CMK (cell line): ENCODE data around the gene HMGN4.
"Not testable (repeated sequence)": the region's sequence is repeated elsewhere in the genome, so short reads cannot be mapped to it uniquely, and the experiment has no call there.

Source experiments
- DNase-seq: peaks from one replicate; pipeline ENCODE4 v3.0.0-alpha.2; 2010; ENCODE audit warnings: low read depth

The HMGN4 gene

DNA sequence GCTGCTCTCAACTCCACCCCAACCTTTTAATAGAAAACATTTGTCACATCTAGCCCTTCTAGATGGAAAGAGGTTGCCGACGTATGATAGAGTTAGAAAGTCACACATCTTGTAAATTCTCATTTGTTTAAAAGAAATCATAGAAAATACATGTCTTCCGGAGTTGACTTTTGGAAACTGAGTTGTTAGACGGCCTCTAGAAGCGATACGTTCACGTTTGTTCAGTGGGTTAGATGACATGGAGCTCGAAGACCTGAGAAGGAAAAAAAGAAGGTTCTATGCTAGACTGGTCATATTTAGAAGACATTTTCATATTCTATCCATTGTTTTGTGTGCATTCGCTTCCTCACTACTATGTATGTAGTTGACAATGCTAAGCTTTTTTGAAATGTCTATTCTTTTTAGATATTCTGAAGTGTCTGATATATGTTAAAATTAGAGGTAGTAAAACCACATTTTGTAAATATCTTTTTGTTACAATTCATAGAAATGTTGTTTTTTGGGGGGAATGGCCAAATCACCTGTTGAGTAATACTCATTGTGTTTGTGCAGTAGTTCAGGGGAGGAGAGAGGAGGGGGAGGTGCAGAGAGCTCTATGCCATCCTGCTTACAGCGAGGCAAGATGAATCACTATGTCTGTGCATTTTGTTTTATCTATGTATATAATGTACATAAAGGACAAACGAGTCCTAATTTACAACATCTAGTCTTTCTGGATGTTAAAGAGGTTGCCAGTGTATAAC is 15.5 kb upstream of the HMGN4 start:
- DNase-seq, result not testable (repeated sequence)

DNA sequence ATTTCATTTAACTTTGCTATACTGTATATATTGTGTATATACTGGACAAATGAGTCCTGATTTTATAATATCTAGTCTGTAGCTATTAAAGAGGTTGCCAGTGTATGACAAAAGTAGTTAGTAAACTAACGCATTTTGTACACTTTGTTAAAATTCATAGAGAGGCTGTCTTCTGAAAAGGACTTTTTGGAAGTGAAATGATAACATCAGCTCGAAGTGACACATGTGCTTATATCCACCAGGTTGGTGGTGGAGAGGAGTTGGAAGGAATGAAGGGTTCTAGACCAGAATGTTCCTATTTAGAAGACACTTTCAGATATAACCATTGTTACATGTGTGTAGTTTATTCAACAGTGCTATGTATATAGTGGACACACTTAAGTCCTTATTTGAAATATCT is 13.9 kb upstream of the HMGN4 start:
- DNase-seq, result not testable (repeated sequence)

DNA sequence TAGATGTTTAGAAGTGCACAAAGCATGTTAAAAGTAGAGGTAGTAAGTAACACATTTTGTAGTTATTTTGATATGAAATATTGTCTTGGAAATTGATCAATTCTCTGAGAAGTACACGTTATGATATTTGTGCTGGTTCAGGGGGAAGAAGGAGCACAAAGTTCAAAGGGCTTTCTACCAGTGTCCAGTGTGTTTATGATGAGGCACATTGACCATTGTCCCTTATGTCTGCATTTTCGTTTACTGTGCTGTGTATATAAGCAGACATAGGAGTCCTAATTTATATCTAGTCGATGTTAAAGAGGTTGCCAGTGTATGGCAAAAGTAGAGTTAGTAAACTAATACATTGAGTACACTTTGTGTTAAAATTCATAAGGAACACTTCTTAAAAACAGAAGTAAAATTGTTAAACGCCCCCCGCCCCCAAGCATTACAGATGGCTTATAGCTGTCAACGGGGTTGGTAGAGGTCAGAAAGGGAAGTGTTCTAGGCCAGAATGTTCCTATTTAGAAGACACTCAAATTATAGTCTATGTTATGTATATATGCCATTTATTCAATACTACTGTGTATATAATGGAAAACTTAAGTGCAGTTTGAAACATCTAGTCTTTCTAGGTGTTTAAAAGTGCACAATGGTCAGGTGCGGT is 13.3 kb upstream of the HMGN4 start:
- DNase-seq, result no peak

DNA sequence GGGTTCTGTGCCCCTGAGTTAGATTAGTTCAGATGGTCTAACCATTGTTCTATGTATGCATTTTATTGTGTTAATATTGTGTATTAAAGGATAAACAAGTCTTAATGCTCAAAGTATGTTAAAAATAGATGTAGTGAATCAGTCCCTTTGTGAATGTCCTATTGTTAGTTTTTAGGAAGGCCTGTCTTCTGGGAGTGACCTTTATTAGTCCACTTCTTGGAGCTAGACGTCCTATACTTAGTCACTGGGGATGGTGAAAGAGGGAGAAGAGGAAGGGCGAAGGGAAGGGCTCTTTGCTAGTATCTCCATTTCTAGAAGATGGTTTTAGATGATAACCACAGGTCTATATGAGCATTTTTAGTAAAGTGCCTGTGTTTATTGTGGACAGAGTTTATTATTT is 12.3 kb upstream of the HMGN4 start:
- no peak for DNase-seq

DNA sequence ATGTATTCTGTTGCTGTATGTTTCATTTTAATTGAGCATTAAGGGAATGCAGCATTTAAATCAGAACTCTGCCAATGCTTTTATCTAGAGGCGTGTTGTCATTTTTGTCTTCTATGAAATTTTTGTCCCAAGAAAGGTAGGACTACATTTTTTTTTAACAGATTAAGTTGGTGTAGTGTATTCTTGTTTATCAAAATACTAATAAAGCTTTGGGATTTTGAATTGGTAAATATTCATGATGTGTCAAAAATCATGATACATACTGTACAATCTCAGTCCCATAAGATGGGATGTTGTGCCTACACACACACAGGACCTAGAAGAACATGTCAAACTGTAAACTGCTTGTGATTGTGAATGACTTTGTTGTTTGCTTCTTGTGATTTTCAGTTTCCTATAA is 11.2 kb upstream of the HMGN4 start:
- DNase-seq, result no peak

DNA sequence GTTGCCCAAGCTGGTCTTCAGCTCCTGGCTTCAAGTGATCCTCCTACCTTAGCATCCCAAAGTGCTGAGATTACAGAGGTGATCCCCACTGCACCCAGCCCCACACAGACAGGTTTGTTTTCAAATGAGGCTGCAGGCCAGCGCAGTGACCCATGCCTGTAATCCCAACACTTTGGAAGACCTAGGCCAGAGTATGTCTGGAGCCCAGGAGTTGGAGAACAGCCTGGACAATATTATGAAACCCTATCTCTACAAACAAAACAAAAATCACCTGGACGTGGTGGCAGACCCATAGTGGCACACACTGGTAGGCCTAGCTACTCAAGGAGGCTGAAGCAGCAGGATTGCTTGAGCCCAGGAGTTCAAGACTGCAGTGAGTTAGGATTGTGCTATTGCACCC is 8.0 kb upstream of the HMGN4 start:
- no peak for DNase-seq

DNA sequence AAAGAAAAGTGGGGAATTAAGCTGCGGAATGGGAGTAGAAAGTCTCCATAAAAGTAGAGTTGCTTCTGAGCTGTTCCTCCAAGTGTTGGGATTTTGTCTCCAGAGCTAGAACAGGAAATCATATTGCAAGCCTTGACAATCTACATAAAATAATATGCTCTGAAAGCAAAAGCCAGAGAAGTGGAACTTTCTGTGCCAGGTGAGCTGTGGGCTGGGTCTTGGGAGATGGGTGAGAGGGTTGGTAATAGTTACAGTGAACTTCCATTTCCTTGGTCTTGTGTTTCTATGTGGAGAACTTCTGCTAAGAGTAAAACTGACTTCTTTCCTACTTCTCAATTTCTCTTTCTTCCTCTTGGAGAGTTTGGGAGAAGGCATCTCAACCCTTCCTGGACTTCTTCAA is 6.3 kb upstream of the HMGN4 start:
- DNase-seq, result no peak

DNA sequence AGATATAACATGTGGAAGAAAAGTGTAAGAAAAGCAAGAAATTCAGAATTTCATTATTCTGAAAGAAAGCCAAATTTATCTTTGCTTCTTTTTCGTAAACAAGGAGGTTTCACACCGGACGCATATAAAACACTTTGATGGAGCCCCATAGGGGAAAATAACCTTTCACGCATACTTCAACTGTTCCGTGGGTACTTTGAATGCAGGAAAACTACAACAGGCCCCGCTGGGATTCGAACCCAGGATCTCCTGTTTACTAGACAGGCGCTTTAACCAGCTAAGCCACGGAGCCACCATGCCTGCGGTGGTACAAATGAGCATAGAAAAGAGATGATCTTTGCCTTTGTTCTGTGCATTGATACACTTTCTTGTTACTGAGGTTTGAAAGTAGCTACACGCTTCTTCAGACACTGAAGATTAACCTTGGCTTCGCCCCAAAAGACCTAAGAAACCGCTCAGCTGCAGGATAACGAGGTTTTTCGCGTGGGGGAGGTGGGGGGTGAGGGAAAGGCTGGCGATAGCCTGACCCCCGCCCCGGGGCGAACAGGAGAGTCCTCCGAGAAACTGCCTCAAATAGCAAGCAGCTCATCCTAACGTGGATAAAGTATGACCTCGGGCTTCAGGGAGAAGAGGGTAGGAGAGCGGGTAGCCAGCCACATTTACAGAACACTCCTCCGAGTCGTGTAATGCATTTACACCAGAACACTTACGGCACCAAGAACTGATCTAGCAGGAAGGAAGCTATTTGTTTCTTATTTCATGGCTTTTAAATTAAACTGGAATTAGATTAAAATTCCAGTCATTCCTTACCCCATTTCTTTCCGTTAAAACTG is 5.3 kb upstream of the HMGN4 start:
- DNase-seq, result peak; percentile 75

DNA sequence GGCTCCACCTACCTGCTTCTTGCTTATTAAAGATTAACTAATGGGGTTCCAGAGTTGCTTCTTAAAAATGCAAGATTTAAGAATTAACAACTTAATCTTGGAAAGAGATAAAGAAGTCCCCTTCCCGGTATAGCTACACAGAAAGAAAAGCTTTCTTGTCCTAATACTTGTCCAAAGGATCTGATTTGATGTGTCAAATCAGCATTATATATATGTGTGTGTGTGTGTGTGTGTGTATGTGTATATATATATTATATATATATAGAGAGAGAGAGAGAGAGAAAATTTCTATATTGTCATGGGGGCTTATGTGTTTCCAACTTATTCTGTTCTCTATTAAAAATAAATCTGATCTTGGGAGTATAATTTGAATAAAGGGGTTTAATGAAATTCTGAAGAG is 4.6 kb upstream of the HMGN4 start:
- no peak for DNase-seq

DNA sequence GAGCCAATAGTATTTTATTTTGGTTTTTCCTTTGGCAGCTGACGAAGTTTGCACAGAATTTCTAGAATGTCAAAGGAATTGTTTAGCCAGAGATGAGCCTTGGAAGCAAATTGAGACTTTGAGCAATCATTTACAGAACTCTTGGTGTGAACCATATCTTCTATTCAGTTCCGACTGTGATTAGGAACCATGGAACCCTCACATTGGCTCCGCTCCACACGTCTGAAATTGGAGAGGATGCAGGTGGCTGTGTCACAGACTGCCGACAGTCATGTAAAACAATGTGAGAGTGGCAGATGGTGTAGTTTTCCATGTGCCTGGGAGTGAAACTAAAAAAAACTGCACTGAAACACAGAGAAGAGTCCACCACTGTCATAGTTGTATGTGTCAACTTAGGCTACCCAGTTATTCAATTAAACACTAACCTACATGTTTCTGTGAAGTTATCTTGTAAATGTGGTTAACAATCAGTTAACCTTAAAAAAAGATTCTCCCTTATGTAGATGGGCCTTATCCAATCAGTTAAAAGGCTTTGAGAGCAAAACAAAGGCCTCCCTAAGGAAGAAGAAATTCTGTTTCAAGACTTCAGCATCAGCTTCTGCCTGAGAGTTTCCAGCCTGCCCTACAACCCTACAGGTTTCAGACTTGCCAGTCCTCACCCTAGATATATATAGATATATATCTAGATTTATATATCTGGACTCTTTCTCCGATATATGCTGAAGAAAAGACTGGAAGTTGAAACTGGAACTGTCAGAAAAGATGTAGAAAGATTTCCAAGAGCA is 3.3 kb upstream of the HMGN4 start:
- no peak for DNase-seq

DNA sequence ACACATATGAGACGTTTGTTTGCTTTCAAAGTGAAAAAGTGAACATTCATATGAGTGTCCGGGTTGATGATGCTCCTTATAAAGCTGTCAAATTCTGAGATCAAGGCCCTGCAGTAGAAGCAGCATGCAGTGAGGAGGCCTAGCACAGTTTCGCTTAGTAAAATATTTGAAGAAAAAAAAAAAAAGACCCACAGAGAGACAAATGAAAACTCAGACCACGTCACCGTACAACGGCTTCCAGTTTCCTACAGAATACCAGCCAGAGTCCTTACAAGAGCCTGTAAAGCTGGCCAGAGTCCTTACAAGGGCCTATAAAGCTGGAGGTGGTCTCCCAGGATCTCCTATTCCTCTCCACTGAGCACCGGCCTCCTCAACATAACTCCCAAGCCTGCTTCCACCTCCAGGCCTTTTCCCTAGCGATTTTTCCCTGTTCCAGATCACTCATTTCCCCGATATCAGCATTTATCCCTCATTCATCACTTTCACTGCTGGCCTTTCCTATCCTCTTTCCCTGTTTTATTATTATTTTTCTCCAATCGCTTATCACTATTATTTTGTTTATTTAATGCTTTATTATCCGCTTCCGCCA is 1.5 kb upstream of the HMGN4 start:
- no peak for DNase-seq

DNA sequence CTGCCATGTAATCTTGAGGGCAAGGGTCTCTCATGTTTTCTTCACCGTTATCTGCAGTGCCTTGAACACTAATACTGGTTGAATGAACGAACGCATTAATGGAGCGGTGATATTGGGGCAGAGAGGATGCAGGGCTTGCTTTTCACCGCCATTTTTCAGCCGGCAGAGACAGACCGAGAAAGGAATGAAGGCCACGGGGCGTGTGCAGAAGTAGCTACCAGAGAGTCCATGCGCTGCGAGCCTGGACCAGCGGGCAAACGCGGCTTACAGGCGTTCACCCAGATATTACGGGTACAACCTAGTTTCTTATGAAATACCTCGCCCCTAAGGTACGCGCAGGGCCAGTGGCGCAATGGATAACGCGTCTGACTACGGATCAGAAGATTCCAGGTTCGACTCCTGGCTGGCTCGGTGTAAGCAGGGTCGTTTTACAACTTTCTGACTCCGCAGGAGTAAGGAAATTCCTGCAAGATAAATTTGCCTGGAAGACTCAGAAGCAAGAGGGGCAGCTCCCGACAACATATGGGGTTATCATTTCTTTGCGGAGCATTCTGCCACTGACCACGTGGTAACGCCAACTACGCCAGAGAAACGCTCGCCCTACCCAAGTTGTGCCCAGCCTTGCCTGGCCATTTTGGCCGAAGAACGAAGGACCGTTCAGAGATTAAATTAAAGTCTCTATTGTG is 863 bp upstream of the HMGN4 start:
- DNase-seq, result peak; percentile 86

DNA sequence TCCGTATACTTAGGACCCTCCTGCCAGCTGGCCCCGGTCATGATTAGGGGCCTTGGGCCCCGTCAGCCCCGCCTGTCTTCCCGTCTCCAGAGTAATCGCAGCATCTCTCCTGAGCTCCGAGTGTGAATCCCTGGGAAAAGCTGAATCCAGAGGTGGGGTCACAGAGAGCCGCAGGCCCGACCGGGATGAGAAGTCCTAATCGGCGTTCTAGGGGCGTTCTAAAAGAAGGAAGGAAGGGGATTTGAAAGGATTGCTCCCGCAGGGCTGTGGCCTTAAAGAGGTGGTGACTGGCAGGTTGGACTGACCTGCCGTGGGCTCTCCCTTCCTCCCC is 371 bp downstream of the HMGN4 start:
- DNase-seq, result no peak

DNA sequence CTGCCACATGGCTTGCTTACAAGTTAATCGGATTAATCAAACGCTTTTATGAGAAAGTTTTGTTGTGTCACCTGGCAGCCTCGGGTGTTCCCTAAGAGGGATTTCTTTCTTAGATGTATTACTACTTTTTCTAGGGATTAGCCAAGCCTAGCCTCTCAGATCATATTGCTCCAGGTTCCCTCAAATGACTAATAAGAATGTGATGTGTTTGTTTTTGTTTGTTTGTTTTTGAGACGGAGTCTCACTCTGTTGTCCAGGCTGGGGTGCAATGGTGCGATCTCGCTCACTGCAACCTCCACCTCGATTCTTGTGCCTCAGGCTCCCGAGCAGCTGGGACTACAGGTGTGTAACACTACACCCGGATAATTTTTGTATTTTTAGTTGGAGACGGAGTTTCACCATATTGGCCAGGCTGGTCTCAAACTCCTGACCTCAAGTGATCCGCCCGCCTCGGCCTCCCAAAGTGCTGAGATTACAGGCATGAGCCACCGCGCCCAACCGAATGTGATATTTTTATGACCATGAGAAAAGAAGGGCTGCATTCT is 977 bp downstream of the HMGN4 start:
- DNase-seq, result no peak

DNA sequence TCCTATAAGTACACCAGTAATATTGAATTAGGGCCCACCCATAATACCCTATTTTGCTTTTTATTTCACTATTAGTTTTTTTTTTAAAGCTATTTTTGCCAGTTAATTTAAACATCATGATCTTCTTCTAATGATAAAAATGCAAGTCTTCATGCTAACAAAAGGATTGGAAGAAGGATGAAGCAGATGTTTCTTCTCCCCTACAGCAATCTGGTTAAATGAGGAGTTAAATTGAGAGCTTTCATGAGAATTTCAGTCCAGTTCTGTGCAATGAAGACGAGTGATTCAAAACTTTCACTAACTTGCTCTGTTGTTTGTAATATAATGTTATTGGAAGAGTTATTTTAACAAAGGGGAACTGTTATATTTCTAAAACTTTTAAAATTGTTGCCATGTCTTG is 3.4 kb downstream of the HMGN4 start:
- DNase-seq, result no peak

DNA sequence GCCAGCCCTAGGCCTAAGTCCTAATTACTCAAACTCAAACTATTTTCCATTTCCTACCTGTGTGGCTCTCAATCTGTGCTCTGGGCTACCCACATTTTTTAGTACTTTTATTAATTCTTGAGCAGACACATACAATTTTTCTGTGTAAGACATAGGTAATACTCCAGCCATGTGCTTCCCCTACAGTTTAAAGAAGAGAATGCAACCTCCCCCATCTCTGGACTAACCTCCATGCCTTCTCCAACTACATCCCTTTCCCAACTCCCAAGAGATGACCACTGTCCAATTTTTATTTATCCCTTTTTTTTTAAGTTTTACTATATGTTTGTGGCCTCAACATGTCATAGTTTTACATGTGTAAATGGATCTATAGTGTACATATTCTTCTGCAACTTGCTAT is 5.8 kb downstream of the HMGN4 start:
- DNase-seq, result no peak

DNA sequence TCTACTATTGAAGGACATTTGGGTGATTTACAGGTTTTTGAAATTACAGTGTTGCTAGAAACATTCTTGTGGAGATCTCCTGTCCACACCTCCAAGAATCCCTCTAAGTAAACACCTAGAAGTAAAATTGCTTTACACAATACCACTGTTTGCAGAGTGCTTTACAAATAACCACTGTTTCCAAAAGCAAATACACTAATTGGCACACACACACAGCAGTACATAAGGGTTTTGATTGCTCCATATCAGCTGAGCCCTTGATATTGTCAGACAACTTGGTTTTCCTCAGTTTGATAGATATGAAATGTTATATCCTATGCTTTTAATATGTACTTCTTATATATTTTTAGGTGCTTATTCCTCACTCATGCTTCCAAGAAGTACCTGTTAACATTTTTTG is 6.3 kb downstream of the HMGN4 start:
- no peak for DNase-seq

DNA sequence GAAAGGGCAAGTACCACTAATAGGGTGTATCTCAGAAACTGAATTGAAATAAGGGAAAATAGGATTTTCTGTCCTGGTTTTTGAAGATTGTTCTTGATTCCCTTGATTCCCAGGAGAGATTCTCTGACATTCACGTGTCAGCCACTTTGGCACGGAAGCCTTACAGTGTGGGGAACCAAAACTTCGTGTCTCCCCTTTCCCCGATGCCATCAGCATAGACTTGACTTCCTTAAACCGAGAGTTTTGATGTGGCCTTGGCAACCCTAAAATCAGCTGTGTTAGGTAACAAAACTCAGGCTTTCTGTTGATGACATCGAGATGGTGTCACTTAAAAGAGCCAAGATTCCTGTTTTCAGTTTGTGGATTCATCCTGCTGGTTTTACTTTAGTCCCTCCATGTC is 7.5 kb downstream of the HMGN4 start:
- DNase-seq, result no peak

DNA sequence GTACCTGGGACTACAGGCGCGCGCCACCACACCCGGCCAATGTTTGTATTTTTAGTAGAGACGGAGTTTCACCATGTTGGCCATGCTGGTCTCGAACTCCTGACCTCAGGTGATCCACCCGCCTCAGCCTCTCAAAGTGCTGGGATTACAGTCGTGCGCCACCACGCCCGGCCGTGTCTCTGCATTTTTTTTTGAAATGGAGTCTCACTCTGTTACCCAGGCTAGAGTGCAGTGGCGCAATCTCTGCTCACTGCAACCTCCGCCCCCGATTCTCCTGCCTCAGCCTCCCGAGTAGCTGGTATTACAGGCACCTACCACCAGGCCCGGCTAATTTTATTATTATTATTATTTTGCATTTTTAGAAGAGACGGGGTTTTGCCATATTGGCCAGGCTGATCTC is 9.2 kb downstream of the HMGN4 start:
- not testable (repeated sequence) for DNase-seq

DNA sequence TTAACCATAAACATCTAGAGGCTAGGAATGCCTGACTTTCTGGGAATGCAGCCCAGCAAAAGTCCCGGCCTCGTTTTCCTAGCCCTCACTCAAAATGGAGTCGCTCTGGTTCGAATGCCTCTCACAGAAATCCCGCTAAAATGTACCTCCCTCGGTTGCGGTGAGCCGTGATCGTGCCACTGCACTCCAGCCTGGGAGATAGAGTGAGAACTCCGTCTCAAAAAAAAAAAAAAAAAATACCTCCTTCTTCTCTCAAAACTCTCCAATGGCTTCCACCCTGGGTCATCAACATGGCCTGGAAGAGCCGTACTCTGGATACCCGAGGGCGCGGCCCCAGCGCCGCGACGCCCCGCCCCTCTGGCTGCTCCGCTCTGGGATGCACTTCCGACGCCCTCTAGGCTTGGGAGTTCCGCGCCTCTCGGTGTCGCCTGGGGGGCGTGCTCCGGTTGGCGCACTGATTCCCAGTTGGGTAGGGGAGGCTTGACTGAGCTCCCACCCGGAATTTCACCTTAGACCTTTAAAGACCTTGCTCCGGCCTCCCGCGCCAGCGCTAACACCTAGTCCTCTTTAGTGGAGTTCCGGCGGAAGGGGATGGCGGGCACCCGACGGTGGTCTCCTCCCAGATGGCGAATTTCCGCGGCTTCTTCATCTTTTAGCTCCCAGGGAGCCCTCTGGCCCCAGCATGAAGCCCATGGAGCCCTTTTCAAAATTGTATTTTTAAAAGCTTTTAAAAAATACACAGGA is 12.3 kb downstream of the HMGN4 start:
- DNase-seq, result peak; percentile 69
